GM21447 (cell line): ENCODE measurements around the gene NACA.
"Not testable (repeated sequence)": the region's sequence is repeated elsewhere in the genome, so short reads cannot be mapped to it uniquely, and the experiment has no call there.

Experiments
- ATAC-seq: cut with Tn5 transposase; IDR thresholded peaks from one replicate; pipeline ENCODE4 v1.9.1; 2021; ENCODE audit not compliant: unreplicated experiment

Gene NACA

DNA sequence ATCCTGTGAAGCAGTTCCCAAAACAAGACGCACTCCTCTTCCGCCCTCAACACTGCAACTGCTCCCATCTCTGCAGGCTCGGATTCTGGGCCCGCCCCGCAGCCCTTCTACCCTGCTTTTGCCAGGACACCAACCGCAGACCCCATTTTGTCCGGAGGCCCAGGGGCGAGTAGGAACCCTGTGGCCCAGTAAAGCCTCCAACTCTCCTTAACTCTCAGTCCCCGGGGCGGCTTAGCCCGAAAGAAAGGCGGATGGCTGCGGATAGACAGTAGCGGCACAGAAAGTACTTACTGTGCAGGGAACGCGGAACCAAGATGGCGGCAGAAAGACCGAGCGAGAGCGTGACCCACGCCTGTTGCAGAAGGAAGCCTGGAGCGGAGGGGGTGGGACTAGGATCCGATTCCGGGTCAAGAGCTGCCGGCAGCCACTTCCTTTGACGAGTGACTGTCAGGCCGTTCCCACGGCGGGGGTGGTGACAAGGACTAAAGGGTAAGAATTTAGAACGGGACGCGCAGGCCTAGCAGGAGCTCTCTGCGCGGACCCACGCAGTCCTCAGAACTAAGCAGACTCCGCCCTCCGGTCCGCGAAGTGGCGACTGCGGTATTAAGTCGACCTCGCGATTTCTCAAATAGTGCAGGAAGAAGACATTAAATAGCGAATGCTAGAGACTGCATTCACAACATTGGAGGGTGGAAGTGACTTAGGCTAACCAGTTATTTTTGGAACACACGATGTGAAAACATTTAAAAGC is at the start of gene NACA:
NACA (minus strand) TSS at position 328 of the 751 bp plus-strand sequence. CDS start 778 bp downstream, outside the sequence.
- ATAC-seq = peak; percentile 91

DNA sequence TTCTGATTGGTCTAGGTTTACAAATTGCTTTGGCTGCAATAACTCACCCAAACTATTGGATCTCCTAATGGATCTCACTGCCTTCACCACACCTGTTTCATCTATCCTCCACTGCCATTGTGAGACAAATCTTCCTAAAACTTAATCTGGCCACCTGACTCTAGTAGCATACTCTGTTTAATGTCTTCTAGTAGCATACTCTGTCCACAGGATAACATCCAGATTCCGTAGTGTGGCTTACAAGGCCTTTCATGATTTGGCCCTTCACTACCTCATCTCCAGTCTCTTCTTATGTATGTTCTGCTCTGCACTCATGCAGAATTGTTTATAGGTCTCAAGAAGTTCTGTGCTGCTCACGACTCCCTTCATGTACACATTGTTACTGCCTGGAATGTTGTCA is 48.0 kb upstream of the NACA start:
- ATAC-seq = no peak

DNA sequence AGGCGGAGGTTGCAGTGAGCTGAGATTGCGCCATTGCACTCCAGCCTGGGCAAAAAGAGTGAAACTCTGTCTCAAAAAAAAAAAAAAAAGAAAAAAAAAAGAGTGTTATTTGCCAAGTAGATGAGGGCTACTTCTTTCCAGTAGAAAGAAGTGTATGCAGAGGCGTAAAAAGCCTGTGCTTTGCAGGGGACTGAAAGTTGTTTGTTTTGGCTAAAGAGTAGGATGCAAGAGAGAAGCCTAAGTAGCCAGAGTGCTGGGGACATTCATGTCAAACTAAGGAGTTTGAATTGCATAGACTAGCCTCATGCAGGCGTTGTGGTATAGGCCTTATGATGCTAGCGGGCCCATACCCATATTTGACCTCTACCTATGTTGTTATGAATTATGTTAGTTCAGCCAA is 47.5 kb upstream of the NACA start:
- no peak for ATAC-seq

DNA sequence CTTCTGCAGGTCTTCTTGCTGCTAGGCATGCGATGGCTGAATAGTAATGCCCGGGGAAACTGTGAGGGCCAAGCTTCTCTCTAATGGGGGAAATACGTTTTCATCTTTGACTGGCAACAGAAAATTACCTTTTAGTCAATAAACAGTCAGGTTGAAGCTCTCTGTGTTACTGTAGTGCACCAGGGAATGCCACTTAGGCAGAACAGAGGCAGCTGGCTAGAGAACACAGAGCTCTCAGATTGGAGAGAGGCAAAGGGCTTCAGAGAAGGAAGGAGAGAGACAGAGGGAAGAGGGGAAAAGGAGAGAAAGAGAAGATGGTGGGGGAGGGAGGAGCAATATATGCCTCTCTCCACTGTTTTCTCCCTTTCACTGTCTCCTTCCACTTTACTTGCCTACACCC is 44.8 kb upstream of the NACA start:
- ATAC-seq = no peak

DNA sequence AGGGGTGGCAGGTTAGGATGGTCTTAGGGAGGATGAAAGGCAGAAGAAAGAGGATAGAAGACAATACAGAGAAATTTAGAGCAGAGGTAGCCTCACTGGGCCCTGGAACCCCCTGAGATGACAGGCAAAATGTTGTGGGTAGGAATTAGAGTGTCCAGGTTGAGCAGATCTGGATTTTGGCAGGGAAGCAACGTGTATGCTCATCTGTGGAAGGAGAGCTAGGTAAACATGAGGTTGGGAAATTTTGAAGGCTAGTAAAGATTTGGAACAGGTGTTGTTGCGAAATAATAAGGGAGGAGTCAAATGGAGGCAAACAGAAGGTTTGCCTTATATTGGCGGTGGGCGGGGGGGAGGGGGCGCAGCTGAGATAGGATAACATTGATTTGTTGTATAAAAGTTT is 43.3 kb upstream of the NACA start:
- no peak for ATAC-seq

DNA sequence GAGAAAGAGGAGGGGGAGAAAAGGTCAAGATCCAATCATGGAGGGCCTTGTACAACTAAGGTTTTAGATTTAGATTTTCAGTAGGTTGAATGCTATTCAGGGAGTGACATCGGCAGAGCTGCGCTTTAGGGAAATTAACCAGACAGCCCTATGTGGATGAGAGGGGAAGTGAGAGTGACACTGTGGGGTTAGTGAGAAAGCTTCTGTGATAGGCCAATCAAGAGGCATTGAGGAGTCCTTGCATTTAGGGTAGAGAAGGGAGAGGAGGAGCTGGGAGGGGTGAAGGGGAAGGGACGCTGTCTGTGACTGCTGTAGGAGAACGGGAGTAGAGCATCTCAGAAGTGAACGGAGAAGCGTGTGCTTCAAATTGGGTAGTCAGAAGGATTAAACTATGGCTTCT is 41.4 kb upstream of the NACA start:
- peak; percentile 100 for ATAC-seq

DNA sequence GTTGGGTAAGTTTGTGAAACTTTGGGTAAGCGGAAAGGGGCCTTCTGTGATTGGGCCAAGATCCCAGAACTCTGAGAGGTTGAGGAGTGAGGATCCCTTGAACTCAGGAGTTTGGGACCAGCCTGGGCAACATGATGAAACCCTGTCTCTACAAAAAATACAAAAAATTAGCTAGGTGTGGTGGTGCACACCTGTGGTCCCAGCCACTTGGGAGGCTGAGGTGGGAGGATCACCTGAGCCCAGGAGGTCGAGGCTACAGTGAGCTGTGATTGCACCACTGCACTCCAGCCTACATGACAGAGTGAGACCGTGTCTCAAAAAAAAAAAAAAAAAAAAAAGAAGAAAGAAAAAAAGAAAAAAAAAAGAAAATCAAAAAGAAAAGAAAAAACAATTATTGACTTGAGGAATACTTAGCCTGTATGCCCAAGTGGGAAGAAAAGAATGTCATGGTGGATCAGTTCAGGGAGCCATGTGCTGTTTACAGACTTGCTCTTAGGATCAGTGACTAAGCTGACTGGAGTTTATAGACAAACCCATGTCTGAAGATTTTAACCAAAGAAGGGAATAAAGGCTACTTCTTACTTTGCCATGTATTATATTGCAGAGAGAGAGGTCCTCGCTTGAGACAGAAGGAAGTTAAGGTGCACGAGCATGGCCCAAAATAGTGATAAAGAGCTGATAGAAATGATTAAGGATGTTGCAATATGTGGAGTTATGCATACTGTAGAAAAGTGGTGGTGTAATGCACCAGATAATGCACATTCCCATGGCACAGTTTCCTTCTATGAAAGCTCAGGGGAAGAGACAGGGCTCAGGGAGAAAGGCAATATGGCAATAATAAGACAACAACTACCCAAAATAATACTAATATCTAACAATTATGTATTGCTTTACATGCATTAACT is 38.9 kb upstream of the NACA start:
- no peak for ATAC-seq

DNA sequence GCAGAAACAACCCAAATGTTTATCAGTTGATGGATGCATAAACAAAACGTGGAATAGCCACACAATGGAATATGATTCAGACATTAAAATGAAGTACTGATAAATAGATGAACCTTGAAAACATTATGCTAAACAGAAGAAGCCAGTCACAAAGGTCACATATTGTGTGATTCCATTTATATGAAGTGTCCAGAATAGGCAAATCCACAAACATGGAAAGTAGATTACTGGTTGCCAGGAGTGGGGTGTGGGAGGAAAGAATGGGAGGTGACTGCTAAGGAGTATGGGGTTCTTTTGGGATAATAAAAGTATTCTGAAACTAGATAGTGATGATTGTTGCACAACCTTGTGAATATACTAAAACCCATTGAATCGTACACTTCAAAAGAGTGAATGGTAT is 36.7 kb upstream of the NACA start:
- ATAC-seq = no peak

DNA sequence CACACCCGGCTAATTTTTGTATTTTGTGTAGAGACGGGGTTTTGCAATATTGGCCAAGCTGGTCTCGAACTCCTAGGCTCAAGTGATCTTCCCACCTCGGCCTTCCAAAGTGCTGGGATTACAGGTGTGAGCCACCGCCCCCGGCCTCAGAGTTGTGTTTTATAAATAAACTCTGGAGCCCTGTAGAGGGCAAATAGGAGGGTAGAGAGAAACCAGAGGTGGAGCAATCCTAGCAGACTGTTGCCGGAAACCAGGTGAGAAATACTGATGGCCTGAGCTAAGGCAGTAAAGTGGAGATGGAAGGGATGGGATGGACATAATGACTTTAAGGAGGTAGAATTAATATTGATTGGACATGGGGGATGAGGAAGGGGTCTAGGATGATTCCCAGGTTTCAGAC is 35.4 kb upstream of the NACA start:
- ATAC-seq = no peak

DNA sequence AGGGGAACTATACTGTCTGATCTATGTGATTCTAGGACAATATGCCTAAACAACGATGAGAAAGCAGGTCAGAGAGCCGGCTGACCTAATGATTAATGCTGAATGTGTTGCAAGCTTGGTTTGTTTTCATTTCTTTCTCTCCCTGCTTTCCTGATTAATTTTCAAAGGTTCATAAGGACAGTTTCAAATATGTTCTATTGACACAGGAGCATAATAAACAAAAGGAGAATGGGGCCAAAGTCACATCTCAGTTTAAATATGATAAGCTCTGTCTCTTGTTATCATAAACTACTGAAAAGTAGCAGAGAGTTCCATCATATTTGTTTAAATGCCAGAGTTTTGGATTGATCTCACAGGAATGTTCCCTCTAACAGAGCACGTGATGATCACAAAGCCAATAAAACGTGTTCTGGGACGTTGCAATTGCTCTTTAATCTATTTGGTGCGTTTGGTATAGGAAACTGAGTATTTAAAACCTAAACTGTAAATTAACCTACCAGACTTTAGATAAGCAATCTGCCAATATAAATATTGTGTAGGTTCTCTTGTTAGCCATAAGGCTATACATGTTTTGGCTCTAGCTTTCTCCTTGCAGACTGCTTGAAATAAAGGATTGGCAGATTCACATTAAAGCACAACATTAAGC is 34.3 kb upstream of the NACA start:
- no peak for ATAC-seq

DNA sequence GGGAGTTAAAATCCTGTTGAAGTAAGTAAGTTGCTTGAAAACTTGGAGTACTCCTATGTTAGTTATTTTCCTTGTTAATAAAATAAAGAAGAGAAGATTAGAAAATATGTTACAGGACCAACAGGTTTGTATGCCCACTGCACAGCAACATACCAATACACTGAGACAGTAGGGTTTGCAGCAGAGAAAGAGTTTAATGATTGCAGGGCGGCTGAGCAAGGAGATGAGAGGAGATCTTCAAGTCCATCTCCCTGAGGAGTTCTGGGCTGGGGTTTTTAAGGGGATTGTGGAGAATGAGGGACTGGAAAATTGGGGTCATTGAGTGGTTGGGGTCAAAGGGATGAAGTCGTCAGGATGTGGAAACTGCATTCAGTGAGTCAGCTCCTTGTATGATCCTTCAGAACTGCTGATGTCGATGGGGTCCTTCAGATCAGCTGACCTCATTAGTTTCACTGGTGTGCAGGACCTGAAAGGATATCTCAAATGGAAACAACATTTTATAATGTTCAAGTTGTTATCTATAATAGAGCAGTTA is 33.7 kb upstream of the NACA start:
- no peak for ATAC-seq

DNA sequence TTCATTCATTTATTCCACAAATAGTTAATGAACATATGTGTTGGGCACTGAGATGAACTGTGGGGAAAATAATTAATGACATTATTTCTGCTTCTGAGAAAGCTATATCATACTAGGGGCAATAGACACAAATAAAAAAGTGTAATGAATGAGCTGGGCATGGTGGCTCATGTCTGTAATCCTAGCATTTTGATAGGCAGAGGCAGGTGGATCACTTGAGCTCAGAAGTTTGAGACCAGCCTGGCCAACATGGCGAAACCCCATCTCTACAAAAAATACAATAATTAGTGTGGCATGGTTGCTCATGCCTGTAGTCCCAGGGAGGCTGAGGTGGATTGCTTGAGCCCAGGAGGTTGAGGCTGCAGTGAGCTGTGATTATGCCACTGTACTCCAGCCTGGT is 32.9 kb upstream of the NACA start:
- not testable (repeated sequence) for ATAC-seq

DNA sequence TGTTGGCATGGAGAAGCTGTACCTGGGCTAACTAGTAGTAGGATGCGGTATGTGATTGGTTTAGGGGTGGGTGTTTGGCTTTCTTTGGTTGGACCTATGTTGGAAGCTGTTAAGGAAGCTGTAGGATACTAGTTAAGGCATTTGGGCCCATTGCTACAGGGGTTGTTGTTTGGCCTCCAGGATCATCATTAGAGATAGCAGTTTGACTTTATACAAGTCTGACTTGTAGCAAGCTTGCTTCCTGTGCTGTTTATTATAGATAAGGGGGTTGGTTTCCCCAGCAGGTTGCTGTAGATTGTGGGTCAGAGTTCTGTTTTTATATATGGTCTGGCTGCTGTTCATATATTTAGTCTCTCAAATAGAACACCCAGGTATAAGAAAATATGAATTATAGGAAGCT is 28.5 kb upstream of the NACA start:
- ATAC-seq = no peak

DNA sequence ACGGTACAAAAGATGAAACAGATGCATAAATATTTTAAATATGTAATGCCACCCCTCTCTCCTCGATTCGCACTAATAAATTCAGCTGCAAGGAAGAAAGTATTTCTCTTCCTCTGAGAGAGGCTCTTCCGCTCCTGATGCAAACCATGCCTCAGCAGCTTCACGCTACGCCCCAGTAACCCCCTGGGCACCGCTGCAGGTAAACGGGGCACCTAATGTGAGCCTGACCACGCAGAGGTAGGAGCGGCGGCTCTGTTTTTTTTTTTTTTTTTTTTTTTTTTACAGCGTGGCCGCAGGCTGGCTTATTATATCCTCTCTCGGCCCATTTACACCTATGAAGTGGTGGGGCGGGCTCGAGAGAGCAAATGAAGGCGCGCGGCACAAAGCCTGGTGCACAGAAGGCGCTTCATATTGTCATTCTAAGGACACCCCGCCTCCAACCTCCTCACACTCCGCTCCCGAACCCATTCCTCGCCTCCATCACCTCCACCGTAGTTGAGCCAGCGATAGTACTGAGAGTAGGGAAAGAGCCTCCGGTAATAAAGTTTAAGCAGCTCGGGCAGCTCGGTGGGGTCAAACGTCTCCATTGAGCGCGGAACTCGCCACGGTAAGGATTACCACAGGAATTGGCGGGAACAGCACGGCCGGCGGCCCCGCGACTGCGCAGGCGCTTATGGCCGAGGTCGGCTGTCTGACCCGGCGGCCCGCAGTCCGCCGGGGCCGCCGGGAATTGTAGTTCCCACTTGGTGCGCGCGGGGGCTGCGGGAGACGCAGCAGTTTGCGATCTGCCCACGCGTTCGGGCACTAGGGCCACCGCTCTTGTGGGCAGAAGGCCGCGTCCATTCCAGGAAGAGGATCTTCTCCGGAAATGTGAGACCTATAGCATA is 26.9 kb upstream of the NACA start, which contains the start of gene PRIM1:
PRIM1 (minus strand) TSS at position 612 of the 887 bp plus-strand sequence; CDS start at position 587, 25 bp downstream.
- ATAC-seq = peak; percentile 76

DNA sequence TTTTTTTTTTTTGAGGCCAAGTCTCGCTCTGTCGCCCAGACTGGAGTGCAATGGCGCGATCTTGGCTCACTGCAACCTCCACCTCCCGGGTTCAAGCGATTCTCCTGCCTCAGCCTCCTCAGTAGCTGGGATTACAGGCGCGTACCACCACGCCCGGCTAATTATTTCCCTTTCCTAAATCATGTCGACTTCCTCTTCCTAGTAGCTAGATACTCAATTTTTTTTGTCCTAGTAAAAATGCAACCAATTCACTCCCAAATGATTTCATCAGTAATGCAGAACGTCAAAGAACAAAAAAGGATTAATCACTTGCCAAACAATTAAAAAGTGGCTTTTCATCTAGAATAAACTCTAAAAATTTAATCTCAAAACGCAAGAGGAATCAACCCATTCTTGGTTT is 25.5 kb upstream of the NACA start:
- ATAC-seq = not testable (repeated sequence)

DNA sequence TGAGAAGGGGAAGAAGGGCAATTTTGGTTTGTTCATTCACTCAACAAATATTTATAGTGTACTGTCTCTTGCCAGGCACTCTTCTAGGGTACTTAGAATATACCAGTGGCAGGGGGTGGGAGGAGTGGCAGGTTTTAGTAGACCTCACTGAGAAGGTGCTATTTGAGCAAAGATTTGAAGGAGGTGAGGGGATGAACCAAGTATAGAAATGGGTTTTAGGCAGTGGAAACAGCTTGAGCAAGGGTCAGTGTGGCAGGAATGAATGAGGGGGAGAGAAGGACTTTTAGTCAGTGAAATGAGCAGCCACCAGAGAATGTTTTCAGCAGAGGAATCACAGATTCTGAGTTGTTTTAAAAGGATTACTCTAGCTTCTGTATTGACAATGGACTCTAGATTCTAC is 24.8 kb upstream of the NACA start:
- no peak for ATAC-seq

DNA sequence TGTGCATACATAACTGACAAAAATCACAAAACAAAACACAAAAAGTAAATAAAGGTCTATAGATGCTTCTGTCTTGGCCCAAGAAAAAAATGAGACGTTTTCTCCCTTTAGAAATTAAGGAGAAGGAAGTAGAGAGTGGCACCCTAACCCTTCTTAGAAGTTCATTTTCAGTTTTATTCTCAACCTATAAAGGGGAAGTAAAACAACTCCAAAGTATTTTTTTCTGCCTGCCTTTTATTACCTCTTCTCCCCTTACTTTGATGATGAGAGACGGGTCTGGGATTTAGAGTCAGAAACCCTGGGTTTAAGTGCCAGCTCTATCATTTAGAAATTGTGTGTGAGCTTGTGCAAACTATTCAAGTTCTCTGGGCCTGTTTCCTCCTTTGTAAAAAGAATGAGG is 24.3 kb upstream of the NACA start:
- no peak for ATAC-seq

DNA sequence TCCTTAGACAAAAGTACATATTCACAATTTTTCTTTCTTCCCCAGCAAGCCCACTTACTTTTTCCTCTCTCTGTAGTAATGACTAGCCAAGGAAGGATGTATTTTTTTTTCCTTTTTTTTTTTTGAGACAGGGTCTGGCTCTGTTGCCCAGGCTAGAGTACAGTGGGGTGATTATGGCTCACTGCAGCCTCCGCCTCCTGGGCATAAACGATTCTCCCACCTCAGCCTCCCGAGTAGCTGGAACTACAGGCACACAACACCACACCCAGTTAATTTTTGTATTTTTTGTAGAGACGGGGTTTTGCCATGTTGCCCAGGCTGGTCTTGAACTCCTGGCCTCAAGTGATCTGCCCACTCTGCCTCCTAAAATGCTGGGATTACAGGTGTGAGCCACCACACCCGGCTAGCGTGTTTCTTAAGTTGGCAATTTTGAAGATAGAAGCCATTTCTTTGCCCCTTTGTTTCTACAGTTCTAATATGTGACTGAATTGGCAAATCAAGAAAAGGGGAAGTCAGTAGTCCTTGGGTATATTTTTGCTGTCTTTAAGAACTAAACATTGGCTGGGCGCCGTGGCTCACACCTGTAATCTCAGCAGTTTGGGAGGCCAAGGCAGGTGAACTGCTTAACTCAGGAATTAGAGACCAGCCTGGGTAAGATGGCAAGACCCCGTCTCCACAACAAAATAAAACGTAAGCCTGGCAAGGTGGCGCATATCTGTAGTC is 3.2 kb upstream of the NACA start:
- ATAC-seq = no peak

DNA sequence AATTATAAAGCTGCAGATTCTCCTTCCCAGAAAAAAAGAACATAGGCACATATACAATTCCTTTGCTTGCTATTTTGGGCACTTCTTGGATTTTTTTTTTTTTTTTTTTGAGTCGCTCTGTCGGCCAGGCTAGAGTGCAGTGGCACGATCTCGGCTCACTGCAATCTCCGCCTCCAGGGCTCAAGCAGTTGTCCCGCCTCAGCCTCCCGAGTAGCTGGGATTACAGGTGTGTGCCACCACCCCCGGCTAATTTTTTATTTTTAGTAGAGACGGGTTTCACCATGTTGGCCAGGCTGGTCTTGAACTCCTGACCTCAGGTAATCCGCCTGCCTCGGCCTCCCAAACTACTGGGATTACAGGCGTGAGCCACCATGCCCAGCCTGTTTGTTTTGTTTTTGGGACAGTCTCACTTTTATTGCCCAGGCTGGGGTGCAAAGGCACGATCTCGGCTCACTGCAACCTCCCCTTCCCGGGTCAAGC is 1.1 kb upstream of the NACA start:
- not testable (repeated sequence) for ATAC-seq

DNA sequence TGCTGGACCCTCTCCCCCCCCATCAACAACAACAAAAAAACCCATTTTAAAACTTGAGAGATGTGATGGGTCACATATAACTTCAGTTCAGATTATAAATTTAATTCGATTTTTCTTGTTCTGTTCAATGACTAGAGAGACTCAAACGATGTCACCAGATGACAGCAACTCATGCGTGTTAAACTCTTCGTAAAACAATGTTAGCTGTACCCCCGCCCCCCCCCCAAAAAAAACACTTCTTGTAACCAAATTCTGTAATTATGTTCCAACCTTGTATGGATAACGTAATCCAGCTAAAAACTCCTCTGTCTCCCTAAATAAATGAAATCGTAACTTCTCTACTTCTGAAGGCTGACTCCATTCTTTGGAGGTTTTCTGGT is 614 bp upstream of the NACA start:
- no peak for ATAC-seq
